Ovary (tissue), 9 donors: Measurements from ENCODE around the gene ADGRG1. TPM values are rescaled to one million over a fixed set of nuclear protein-coding genes. Genes with fewer than 3 reads are reported as not detected.

Experiments
- DNase-seq, 5 donors: peaks; one replicate each; pipeline ENCODE4 v3.0.0-alpha.2; 2019 to 2020
- H3K27ac ChIP-seq, 2 donors: fragments of 200-600 bp; one replicate each; pipeline versions ENCODE4 v1.5.1 to v1.8.0; 2019 to 2022
- H3K27me3 ChIP-seq: fragments of 200-600 bp; one replicate; pipeline ENCODE4 v1.8.0; 2022
- H3K36me3 ChIP-seq: fragments of 200-600 bp; sonication (generic); one replicate; pipeline ENCODE4 v1.5.1; 2019
- H3K4me1 ChIP-seq: one replicate; pipeline ENCODE4 v1.8.1; 2013; ENCODE audit warnings: mild to moderate bottlenecking, moderate library complexity; ENCODE audit not compliant: insufficient read depth
- H3K4me3 ChIP-seq: fragments of 200-600 bp; sonication (generic); one replicate; pipeline ENCODE4 v1.5.1; 2017
- H3K9me3 ChIP-seq, 2 donors: fragments of 200-600 bp in 1 of 2; sonication (generic) in 1 of 2; one replicate each; pipeline versions ENCODE4 v1.5.1 to v1.8.1; 2013 to 2019; ENCODE audit warnings: mild to moderate bottlenecking in 1 of 2, moderate library complexity in 1 of 2
- CTCF ChIP-seq, 3 donors: fragments of 450-650 bp in 2 of 3; fragments of 200-600 bp in 1 of 3; IDR thresholded peaks; one replicate each; pipeline versions ENCODE4 v1.5.1 to v1.8.0; 2016 to 2022; ENCODE audit warnings: antibody characterized with exemption in 3 of 3, mild to moderate bottlenecking in 1 of 3
- EP300 ChIP-seq: sonication (generic); formaldehyde crosslinking; IDR thresholded peaks from one replicate; pipeline ENCODE4 v1.6.1; 2017; ENCODE audit warnings: antibody characterized with exemption
- POLR2A ChIP-seq: fragments of 450-650 bp; IDR thresholded peaks from one replicate; pipeline ENCODE4 v1.6.1; 2017; ENCODE audit warnings: antibody characterized with exemption, mild to moderate bottlenecking, moderate library complexity
- WGBS, 3 donors: extraction: QIAGEN DNeasy Blood & Tissue Kit in 1 of 3; methylation state at CpG; one replicate each; pipeline versions ENCODE4 v1.1.5 to v1.1.7; 2013 to 2017; 5-methylcytosine and 5-hydroxymethylcytosine counted together
- intact Hi-C, 4 donors: fragments of 100-400 bp; cut with DNase I; formaldehyde crosslinking; loops; one replicate each; pipeline versions ENCODE4 v1.11.0 to v1.15.1; 2022 to 2023
- polyA plus RNA-seq, 2 donors: library from polyadenylated mRNA; stranded (reverse); fragments of 200-250 nt in 1 of 2; fragments of 350-450 nt in 1 of 2; fragmentation: Illumina TruSeq in 1 of 2; extraction: RNeasy Lipid Tissue Mini Kit (QIAGEN cat#74804) in 1 of 2; gene quantifications; one replicate each; pipeline ENCODE4 v1.2.3, GENCODE V29; 2013 to 2014
- total RNA-seq, 7 donors: library from RNA; depleted of rRNA in 2 of 7; stranded (reverse); fragments of >200 nt in 2 of 7; fragmentation: NEBNext Ultra II Directional in 3 of 7; extraction: Animal tissue kit (Norgen Biotek cat#: 25700) in 3 of 7; gene quantifications; one replicate each; pipeline versions ENCODE4 v1.1.0 to v1.2.4, GENCODE V29; 2016 to 2023
- donor health status: DM: no; HTN: no; CAD: no; lungs with moderate emphysema.
- donor health status: DM: no; HTN: no; CAD: no.
- donor health status: Bipolar disorder and iron deficiency.
- donor health status: DM: yes; HTN: yes; CAD: no.
- donor health status: DM: no; HTN: no; CAD: no.
- donor health status: DM: yes; HTN: yes; CAD: no.

The ADGRG1 gene
- total and polyA plus RNA-seq, 9 donors = 6.2 to 54.0 (median 9.1) TPM

- H3K4me3 ChIP-seq = no peak overlapping the region
- WGBS, 3 donors = 70 to 85% (median 77%) methylated on average over 16 of the region's 16 CpGs
- no peaks in the 10 kb centered on the region for H3K9me3 ChIP-seq
- H3K36me3 ChIP-seq = no peaks in the 10 kb centered on the region
- intact Hi-C loops = no loop called here
- H3K27me3 ChIP-seq = no peaks in the 10 kb centered on the region
- no peak for DNase-seq
- no peak overlapping the region for H3K27ac ChIP-seq
- no peaks in the 10 kb centered on the region for H3K4me1 ChIP-seq
- no peak for TF ChIP-seq EP300
- no peak for TF ChIP-seq POLR2A
Measured at GRCh38 chr16:57635266-57636097, 7.1 kb downstream of the ADGRG1 start.

DNA sequence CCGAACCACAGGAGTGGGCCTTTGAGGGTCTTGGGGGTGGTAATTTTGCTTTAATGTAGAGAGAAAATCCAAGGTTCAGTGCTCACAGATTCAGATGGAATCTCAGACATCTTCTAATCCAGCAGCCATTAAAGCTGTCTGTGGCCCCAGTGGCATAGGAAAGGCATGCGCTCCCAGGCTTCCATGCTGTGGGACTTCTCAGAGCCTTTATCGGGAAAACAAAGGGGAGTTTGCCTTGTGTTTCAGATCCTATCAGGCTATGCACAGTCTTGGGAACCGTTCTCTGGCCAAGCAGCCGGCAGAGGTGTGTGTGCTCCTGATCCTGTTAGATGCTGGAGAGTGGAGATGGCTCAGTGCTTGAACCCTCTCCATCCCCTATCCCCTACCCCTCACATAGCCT is 7.8 kb downstream of the ADGRG1 start:
- 82 to 94% (median 89%) methylated on average over 5 of the region's 5 CpGs for WGBS, 3 donors
- no peak overlapping the region for H3K27ac ChIP-seq
- TF ChIP-seq EP300 (no peak), POLR2A (no peak)
- H3K9me3 ChIP-seq = no peaks in the 10 kb centered on the region
- no peak overlapping the region for H3K4me3 ChIP-seq
- no peaks in the 10 kb centered on the region for H3K27me3 ChIP-seq
- no peak for DNase-seq
- no peaks in the 10 kb centered on the region for H3K4me1 ChIP-seq
- intact Hi-C loops = no loop called here
- no peaks in the 10 kb centered on the region for H3K36me3 ChIP-seq

GRCh38 chr16:57637020-57637419 is 8.6 kb downstream of the ADGRG1 start:
- DNase-seq = no peak
- no peak for TF ChIP-seq EP300
- TF ChIP-seq POLR2A = no peak
- no peak for TF ChIP-seq CTCF (IDR thresholded peaks at IDR 0.05)
- Histone ChIP-seq H3K27me3 (no peaks in the 10 kb centered on the region), H3K9me3 (no peaks in the 10 kb centered on the region), H3K4me3 (no peak overlapping the region), H3K27ac (no peak overlapping the region), H3K4me1 (no peaks in the 10 kb centered on the region), H3K36me3 (no peaks in the 10 kb centered on the region)
- 49 to 59% (median 55%) methylated on average over 8 of the region's 8 CpGs for whole genome bisulfite sequencing, 3 donors
- intact Hi-C loops = no loop called here

- Histone ChIP-seq H3K9me3 (no peaks in the 10 kb centered on the region), H3K36me3 (no peaks in the 10 kb centered on the region), H3K4me3 (no peak overlapping the region), H3K27me3 (no peaks in the 10 kb centered on the region), H3K27ac (no peak overlapping the region), H3K4me1 (no peaks in the 10 kb centered on the region)
- intact Hi-C loops = no loop called here
- TF ChIP-seq POLR2A (no peak), CTCF (IDR thresholded peaks at IDR 0.05) (no peak), EP300 (no peak)
- 23 to 28% (median 27%) methylated on average over 8 of the region's 8 CpGs for WGBS, 3 donors
- no peak for DNase-seq
Measured at GRCh38 chr16:57637424-57637823, 9.0 kb downstream of the ADGRG1 start.

DNA sequence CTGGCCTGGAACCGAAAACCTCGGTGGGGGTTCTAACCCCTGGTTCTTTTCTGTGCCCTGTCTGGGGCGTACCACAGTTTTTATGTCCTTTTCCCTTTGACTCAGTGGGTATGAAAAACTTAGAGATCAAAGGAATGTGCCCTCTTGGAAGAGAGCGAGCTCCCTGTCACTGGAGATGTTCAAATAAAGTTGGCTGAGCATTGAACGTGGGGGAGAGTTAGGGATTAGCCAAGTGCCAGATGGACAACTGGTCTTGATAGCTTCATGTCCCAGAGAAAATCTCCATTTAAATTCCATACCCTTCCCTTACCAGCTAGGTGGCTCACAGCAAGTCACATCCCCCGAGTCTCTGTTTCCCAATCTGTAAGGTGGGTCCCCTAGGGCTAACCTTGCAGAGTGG is 9.5 kb downstream of the ADGRG1 start:
- Histone ChIP-seq H3K4me3 (no peak overlapping the region), H3K4me1 (no peaks in the 10 kb centered on the region), H3K9me3 (no peaks in the 10 kb centered on the region), H3K27me3 (no peaks in the 10 kb centered on the region), H3K36me3 (no peaks in the 10 kb centered on the region), H3K27ac (no peak overlapping the region)
- DNase-seq = no peak
- intact Hi-C loops = no loop called here
- 70 to 82% (median 72%) methylated on average over 6 of the region's 6 CpGs for WGBS, 3 donors
- TF ChIP-seq POLR2A = no peak
- TF ChIP-seq CTCF (IDR thresholded peaks at IDR 0.05) = no peak
- no peak for TF ChIP-seq EP300
